Lower leg skin (tissue), 4 donors: ENCODE results near the gene CCDC120. TPM values are rescaled to one million over a fixed set of nuclear protein-coding genes. Genes with fewer than 3 reads are reported as not detected.

ENCODE experiments used
- DNase-seq, 2 donors: peaks; one replicate each; pipeline ENCODE4 v3.0.0-alpha.2; 2019; ENCODE audit warnings: low spot score in 2 of 2
- H3K4me3 ChIP-seq: fragments of 200-600 bp; sonication (generic); 2 replicates; pipeline ENCODE4 v1.5.1; 2017; ENCODE audit warnings: mild to moderate bottlenecking, low read depth; ENCODE audit not compliant: poor library complexity, severe bottlenecking
- CTCF ChIP-seq, 3 donors: fragments of 450-650 bp; IDR thresholded peaks; one replicate each; pipeline ENCODE4 v1.5.1; 2016; ENCODE audit warnings: antibody characterized with exemption in 3 of 3, mild to moderate bottlenecking in 3 of 3, moderate library complexity in 2 of 3
- POLR2A ChIP-seq, 2 donors: fragments of 450-650 bp; IDR thresholded peaks; one replicate each; pipeline ENCODE4 v1.6.1; 2016 to 2017; ENCODE audit warnings: antibody characterized with exemption in 2 of 2, mild to moderate bottlenecking in 1 of 2, moderate library complexity in 1 of 2
- WGBS, 2 donors: methylation state at CpG; one replicate each; pipeline ENCODE4 v1.1.5; 2018; 5-methylcytosine and 5-hydroxymethylcytosine counted together
- intact Hi-C: fragments of 100-400 bp; cut with DNase I; formaldehyde crosslinking; loops from one replicate; pipeline ENCODE4 v1.15.0; 2023; ENCODE audit warnings: low total_unique reads
- total RNA-seq, 4 donors: library from RNA; depleted of rRNA; stranded (reverse); fragments of >200 nt; gene quantifications; one replicate each; pipeline ENCODE4 v1.1.0, GENCODE V29; 2016

Gene CCDC120
- total RNA-seq, 4 donors from 2014 or later, result 33.7 to 51.9 (median 36.0) TPM

GRCh38 chrX:49100704-49101628 lies 42.2 kb downstream of the CCDC120 start:
- intact Hi-C loops, result no loop called here
- peak overlapping the region; percentile 25 for H3K4me3 ChIP-seq
- no peak for TF ChIP-seq CTCF (IDR thresholded peaks at IDR 0.05)
- peak; percentile 88 to 98 for DNase-seq
- 1 to 43% methylated on average over 14 to 71 of the region's 74 CpGs for WGBS, 2 donors

- H3K4me3 ChIP-seq, result no peak overlapping the region
- no peak for DNase-seq
- WGBS, 2 donors, result 44% methylated on average over 8 of the region's 9 CpGs; no CpG with 5 or more reads in 1 of the 2 donors
- no peak for TF ChIP-seq CTCF (IDR thresholded peaks at IDR 0.05)
- TF ChIP-seq POLR2A (IDR thresholded peaks at IDR 0.05), result no peak
- intact Hi-C loops, result no loop called here
Measured at GRCh38 chrX:49101629-49101984, 42.8 kb downstream of the CCDC120 start.

GRCh38 chrX:49102190-49102589 lies 43.4 kb downstream of the CCDC120 start:
- DNase-seq, result no peak
- intact Hi-C loops, result no loop called here
- H3K4me3 ChIP-seq, result no peak overlapping the region
- 75 to 96% methylated on average over 5 to 9 of the region's 9 CpGs for WGBS, 2 donors
- no peak for TF ChIP-seq POLR2A (IDR thresholded peaks at IDR 0.05)
- no peak for TF ChIP-seq CTCF (IDR thresholded peaks at IDR 0.05)

- no peak for DNase-seq
- WGBS, 2 donors, result 58 to 62% methylated on average over 3 of the region's 3 CpGs
- intact Hi-C loops, result no loop called here
- TF ChIP-seq POLR2A (IDR thresholded peaks at IDR 0.05) (no peak), CTCF (IDR thresholded peaks at IDR 0.05) (no peak)
- no peak overlapping the region for H3K4me3 ChIP-seq
Measured at GRCh38 chrX:49103637-49104036, 44.8 kb downstream of the CCDC120 start.

- DNase-seq, result no peak
Measured at GRCh38 chrX:49106296-49106695, 47.5 kb downstream of the CCDC120 start.

More at GRCh38 chrX:49106296-49106695, 47.5 kb downstream of the CCDC120 start:
- intact Hi-C loops, result no loop called here
- WGBS, 2 donors, result 89 to 90% methylated on average over 4 of the region's 4 CpGs
- no peak overlapping the region for H3K4me3 ChIP-seq
- TF ChIP-seq CTCF (IDR thresholded peaks at IDR 0.05) (no peak), POLR2A (IDR thresholded peaks at IDR 0.05) (no peak)
